Jurkat, Clone E6-1 (cell line): ENCODE data around the gene IL20RA. TPM values are rescaled to one million over a fixed set of nuclear protein-coding genes. Genes with fewer than 3 reads are reported as not detected.
"Not testable (repeated sequence)": the region's sequence is repeated elsewhere in the genome, so short reads cannot be mapped to it uniquely, and the experiment has no call there.

ENCODE experiments used
- DNase-seq: peaks from one replicate; pipeline ENCODE4 v3.0.0-alpha.2; 2011; ENCODE audit warnings: low read depth, low spot score
- H3K4me3 ChIP-seq: 2 replicates; pipeline ENCODE4 v1.5.1; 2011; ENCODE audit warnings: mild to moderate bottlenecking, low read length, control low read depth, moderate library complexity
- polyA plus RNA-seq: library from polyadenylated mRNA; unstranded; fragments of >200 nt; gene quantifications from one replicate; pipeline ENCODE4 v1.2.1, GENCODE V29; 2012; ENCODE audit warnings: missing spikeins; ENCODE audit not compliant: insufficient read length, insufficient read depth

Gene IL20RA, protein sequence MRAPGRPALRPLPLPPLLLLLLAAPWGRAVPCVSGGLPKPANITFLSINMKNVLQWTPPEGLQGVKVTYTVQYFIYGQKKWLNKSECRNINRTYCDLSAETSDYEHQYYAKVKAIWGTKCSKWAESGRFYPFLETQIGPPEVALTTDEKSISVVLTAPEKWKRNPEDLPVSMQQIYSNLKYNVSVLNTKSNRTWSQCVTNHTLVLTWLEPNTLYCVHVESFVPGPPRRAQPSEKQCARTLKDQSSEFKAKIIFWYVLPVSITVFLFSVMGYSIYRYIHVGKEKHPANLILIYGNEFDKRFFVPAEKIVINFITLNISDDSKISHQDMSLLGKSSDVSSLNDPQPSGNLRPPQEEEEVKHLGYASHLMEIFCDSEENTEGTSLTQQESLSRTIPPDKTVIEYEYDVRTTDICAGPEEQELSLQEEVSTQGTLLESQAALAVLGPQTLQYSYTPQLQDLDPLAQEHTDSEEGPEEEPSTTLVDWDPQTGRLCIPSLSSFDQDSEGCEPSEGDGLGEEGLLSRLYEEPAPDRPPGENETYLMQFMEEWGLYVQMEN
- polyA plus RNA-seq, result not detected

DNA sequence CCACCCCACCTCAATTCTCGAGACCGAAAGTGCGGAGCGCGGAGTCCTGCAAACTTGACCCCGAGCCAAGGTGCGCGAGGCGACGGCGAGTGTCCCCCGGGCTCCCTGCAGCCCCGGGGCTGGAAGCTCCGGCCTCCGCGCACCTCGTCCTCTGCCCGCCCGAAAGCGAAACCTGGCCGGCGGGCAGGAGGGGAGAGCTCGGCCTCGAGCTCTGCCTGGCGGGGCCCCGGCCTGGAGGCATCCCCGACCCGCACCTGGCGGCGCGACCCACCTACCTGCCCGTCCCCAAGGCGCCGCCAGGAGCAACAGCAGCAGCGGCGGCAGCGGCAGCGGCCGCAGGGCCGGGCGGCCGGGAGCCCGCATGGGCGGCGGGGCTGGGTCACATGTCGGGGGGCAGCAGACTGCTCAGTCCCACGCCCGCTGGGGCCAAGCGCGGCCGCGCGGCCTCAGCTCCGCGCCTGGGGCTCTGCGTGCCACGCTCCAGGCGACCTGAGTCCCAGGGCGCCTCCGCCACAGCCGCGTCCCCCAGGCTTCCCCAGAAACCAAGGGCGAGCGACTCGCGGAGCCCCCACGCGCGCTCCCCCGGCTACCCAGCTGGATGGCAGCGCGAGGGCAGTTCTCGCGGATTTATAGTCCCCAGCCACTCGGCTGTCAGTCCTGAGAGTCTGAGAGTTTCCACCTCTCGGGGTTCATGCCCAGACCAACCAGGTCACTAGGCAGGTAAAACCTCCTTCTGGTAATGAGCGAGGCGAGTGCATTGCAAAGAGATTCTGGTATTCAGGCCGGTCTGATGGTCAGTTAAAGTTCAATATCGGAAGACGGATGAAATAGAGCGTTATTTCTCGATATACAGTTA lies at the start of gene IL20RA:
IL20RA (minus strand) TSS at position 600 of the 856 bp plus-strand sequence; CDS start at position 363, 237 bp downstream.
- no peak for DNase-seq
- H3K4me3 ChIP-seq, result no peak within 1 kb of the TSS

DNA sequence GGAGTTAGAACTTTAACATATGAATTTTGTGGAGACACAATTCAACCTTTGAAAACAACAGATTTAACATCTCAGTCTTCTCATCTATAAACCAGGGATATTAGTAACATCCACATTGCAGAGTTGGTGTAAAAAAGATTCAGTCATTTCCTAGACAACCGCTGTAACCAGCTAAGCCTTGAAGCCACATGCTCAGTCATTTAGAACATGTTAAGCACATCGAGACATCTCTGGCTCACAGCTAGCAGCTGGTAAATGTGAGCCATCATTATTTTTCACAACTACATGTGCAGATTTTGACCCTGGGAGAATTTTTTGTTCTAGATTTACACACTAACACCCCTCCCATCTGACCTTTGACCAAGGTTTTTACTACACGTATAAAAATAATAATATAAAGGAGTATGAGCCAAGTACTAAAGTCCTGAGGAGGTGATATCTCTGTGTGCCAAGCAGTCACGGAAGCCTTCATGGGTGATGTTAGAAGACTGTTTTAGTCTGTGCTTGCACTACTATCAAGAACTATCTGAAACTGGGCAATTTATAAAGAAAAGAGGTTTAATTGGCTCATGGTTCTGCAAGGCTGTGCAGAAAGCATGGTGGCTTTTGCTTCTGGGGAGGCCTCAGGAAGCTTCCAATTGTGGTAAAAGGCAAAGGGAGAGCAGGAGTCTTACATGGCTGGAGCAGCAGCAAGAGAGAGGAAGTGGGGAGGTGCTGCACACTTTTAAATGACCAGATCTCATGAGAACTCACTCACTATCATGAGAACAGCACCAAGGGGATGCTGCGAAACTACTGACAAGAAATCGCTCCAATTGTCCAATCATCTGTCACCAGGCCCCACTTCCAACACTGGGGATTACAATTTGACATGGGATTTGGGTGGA lies 48.7 kb upstream of the IL20RA start:
- no peak for DNase-seq
- no peak overlapping the region for H3K4me3 ChIP-seq

DNA sequence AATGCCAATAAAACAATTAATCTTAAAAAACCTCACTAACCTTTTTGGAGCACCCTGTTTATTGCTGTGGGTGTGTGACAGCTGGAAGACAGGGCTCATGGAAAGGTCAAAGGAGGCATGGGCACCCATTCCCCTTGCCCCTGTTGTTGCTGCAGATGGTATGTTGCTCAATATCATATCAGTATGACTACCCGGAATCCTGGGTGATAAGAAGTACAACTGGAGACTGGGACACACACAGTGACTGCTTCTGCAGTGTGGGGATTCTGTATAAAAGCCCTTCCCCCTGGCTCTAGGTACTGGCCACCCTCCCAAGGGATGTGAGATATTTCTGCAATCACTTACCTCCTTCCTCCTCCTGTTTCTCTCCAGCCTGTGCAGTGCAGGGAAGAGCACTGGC lies 47.3 kb upstream of the IL20RA start:
- no peak for DNase-seq
- H3K4me3 ChIP-seq, result no peak overlapping the region

DNA sequence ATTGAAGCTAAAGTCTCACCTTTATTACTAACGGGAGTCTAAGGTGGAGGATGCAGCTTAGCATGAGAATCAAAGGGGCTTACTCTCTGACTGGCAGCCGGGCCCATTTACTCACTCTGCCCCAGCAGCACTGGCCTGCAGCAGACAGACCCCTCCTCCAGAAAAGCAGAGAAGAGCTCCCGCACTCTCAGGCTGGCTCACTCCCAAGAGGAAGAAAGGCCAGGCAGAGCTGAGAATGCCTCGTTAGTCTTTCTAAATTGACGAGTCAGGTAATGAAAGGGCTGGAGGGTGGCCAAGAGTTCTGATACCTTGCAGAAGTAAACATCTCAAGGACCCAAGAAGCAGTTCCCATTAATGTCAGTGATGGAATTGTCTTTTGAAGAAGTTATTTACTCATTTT lies 44.5 kb upstream of the IL20RA start:
- H3K4me3 ChIP-seq, result no peak overlapping the region
- DNase-seq, result no peak

DNA sequence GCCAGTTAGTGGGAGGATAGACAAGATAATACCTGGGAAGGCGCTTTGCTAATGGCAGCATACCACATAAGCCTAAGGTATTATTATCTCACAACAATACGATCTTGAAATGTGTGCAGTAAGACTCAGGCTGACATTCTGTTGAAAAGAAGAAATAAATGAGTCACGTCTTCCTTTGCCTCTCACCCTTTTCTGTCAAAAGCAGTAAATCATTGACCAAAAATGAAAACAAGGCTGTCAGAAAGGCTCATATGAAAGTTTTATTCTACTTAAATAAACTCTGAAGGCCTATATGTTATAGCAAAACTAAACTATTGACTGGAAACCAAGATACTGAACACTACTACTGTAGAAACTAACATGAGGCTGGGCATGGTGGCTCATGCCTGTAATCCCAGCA lies 43.1 kb upstream of the IL20RA start:
- H3K4me3 ChIP-seq, result no peak overlapping the region
- DNase-seq, result no peak

DNA sequence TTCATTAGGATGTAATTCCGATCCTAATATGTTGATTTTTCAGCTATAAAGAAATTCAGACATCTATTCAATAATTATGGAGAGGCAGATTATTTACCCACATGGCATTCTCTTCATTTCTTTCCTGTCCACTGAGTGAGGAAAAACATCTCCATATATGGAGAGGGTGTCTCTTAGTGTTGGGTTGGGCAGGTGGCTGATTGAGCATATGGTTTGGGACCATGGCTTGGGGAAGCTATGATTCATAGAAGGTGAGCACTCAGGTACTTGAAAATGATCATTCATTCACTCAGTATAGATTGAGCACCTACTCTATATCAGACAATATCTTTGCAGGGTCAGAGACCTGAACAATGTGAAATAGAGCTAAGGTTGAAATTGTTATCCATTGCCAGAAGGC lies 41.3 kb upstream of the IL20RA start:
- no peak for DNase-seq
- H3K4me3 ChIP-seq, result no peak overlapping the region

DNA sequence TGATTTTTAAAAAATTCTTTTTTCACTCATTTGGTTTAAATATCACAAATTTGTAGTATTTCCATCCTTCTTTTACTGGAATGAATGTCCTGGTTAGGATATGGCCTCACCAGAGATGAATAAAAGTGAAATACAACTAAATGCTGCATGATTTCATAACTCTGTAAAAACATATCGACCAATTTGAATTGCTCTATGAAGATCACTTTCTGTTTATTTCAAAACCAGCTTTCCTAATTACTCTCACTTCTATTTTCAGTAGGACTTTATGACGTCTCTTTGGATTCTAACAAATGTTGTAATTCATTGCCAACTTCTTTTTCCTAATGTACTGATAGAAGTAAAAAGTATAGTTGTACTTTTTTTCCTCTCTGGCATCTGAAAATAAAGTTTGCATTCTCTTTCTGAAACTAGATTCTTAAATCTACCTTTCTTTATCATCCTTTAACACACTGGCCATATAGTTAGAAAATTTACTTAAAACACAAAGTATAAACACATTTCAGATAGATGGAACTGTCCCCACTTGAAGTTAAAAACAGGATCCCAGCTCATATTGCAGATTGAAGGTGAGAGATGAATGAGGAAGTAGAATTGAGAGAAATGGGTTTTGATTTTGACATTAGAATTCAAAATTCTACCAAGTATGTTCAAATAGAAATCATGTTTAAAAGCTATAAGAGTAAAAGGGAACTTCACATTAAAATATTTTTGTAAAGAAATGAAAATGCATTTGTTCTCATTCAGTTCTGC lies 40.3 kb upstream of the IL20RA start:
- DNase-seq, result no peak
- no peak overlapping the region for H3K4me3 ChIP-seq

DNA sequence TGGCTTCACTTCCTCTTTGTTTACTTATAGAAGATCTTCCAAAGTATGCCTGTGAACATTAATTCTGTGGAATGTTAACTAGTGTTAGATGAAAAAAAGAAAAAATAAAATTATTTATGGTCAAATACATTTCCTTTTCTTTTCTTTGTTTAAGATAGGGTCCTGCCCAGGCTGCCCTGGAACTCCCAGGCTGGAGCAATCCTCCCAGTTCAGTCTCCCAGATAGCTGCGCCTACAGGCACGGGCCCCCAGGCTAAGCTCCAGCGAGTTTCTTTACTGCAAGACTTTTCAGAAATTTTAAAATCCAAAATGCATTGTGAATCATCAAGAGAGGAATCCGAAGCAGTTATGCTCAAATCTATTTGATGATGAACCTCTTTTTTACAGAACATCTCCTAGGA lies 39.3 kb upstream of the IL20RA start:
- DNase-seq, result no peak
- H3K4me3 ChIP-seq, result no peak overlapping the region

DNA sequence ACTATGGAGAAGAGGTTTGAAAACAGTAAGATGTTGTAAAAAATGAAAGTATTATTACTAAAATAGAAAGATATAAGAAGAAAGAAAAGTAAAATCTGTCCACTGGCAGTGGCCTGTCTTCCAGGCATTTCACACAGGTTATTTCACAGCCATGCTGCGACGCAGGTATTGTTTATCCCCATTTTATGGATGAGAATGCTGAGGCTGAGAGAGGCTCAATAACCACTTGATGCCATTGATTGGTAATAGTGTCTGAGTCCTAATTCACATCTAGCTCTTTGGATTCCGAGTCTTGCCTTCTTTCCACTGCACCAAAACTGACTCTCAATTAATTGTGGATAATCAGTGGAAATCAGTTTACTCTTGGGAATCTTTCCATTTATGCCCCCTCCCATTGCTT lies 37.2 kb upstream of the IL20RA start:
- DNase-seq, result no peak
- no peak overlapping the region for H3K4me3 ChIP-seq

DNA sequence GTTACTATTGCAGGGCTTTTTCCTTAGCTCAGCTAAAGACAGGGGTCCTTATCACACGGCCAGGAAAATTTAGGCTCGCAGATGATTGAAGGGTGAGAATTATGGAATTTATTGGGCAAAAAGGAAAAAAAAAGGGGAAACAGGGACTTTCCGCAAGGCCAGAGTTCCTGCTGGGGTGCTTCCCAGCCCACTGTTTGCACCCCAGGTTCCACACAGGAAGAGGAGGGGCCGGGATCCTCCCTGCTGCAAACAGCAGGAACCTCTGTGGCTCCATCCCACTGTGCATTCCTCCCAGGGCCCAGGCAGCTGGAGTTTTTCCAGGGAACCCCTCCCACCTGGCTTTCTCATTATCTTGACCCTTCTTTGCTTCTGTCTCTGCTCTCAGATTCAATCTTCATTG lies 35.9 kb upstream of the IL20RA start:
- no peak overlapping the region for H3K4me3 ChIP-seq
- DNase-seq, result no peak

DNA sequence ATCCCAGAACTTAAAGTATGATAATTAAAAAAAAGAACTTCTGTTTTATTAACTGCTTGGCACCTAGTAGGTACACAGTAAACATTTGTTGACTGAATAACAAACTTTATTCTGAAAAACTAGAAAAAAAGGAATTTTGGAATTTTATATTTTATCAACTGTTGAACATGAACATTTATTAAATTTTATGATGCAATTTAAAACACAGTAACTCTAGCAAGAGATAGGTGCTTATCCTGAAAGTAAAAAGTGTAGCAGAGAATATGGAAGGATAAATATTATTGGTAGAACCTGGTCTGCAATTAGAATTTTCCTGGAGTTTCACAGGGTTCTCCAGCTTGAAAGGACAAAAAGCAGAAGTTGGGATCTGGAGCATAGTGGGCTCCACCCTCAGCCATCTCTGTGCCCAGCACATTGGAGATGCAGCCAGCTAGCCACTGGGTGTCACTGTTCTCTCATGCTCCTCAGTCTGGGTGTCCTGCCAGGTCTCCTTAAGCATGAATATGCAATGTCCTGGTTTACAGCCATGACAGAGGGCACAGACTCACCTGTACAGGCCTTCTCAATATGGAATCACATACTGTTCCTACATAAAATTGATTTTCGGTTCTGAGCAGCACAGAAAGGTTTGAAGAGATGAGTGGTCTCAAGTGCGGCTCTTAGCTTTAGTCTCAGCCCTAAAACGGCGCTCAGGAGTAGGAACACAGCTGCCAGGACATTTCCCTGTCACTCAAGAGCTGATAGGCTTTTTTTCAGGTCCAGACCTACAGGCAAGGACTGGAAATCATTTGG lies 31.7 kb upstream of the IL20RA start:
- peak; percentile 51 for DNase-seq
- H3K4me3 ChIP-seq, result no peak overlapping the region

DNA sequence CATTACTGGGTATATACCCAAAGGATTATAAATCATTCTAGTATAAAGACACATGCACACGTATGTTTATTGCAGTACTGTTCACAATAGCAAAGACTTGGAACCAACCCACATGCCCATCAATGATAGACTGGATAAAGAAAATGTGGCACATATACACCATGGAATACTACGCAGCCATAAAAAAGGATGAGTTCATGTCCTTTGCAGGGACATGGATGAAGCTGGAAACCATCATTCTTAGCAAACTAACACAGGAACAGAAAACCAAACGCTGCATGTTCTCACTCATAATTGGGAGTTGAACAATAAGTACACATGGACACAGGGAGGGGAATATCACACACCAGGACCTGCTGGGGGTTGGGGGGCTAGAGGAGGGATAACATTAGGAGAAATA lies 31.0 kb upstream of the IL20RA start:
- not testable (repeated sequence) for H3K4me3 ChIP-seq, DNase-seq

DNA sequence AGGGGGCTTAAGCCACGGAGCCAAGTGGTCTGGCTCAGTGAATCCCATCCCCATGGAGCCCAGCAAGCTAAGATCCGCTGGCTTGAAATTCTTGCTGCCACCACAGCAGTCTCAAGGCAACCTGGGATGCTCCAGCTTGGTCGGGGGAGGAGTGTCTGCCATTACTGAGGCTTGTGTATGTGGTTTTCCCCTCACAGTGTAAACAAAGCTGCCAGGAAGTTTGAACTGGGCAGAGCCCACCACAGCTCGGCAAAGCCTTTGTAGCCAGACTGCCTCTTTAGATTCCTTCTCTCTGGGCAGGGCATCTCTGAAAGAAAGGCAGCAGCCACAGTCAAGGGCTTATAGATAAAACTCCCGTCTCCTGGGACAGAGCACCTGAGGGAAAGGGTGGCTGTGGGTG lies 25.5 kb upstream of the IL20RA start:
- no peak overlapping the region for H3K4me3 ChIP-seq
- DNase-seq, result peak; percentile 31

DNA sequence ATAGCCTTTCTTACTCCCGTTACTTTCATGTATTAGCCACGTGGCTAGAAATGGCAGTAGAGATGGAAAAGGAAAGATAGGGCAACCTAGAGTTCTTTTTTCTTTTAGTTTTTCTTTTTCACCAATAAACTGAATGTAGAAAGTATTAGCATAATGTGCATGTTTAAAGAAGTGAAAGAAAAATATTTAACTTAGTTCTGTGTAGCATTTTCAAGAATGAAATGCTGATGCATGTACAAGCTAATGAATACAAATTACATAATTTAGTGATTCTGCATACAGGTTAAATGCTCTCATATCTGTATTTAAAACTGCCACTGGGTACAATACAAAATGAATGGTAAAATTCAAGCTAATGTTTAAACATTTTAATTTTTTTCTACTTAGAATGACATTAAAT lies 22.6 kb upstream of the IL20RA start:
- H3K4me3 ChIP-seq, result no peak overlapping the region
- DNase-seq, result no peak

DNA sequence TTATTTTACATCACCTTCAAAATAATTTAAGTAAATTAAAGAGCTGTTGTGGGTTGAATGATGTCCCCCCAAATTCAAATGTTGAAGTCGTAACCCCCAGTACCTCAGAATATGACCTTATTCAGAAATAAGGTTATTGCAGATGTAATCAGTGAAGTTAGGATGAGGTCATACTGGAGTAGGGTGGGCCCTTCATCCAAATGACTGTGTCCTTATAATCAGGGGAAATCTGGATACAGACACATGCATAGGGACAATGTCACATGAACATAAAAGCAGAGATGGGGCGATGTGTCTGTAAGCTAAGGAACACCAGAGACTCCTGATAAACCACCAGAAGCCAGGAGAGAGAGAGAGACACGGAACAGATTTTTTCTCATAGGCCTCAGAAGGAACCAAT lies 13.3 kb upstream of the IL20RA start:
- no peak overlapping the region for H3K4me3 ChIP-seq
- DNase-seq, result no peak

DNA sequence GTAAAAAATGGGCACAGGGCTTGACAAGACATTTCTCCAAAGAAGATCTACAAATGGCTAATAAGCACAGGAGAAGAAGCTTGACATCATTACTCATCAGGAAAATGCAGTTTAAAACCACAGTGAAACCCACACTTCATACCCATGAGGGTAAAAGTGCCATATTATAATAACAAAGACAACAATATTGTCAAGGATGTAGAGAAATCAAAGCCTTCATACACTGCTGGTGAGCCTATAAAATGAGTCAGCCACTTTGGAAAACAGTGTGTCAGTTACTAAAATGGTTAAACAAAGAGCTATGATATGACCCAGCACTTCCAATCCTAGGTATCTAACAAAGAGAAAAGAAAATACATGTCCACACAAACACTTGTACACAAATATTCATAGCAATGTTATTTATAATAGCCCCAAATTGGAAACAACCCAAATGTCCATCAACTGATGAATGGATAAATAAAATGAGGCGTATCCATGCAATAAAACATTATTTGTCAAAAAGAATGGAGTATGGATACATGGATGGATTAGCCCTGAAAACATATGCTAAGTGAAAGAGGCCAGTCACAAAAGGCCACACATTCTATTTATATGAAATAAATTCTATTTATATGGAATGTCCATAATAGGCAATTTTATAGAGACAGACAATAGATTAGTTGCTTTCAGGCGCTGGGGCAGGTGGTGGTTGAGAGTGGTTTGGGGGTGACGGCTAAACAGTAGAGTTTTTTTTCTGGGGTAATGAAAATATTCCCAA lies 11.5 kb upstream of the IL20RA start:
- DNase-seq, result no peak
- no peak overlapping the region for H3K4me3 ChIP-seq
